Fibroblast of skin of back (primary cell): ENCODE measurements around the gene EPS15. TPM values are rescaled to one million over a fixed set of nuclear protein-coding genes. Genes with fewer than 3 reads are reported as not detected.
"Not testable (repeated sequence)": the region's sequence is repeated elsewhere in the genome, so short reads cannot be mapped to it uniquely, and the experiment has no call there.

Source experiments
- DNase-seq: peaks from one replicate; pipeline ENCODE4 v3.0.0-alpha.2; 2013
- polyA plus RNA-seq, 2 experiments: library from polyadenylated mRNA; unstranded; fragments of 120-200 nt; gene quantifications; one replicate each; pipeline ENCODE4 v1.2.1, GENCODE V29; 2013; ENCODE audit not compliant: insufficient read length in 2 of 2

EPS15 gene
- 30.5 TPM for polyA plus RNA-seq (2013, experiment 1 of 2; ENCODE audit: insufficient read length)
- polyA plus RNA-seq (2013, experiment 2 of 2; ENCODE audit: insufficient read length), result 37.1 TPM

GRCh38 chr1:51519048-51519864 lies at the start of gene EPS15:
Gene EPS15, minus strand, starts transcription at chr1:51519266. Its CDS starts 35 bp downstream, at chr1:51519231.
- peak; percentile 81 for DNase-seq

GRCh38 chr1:51568231-51568935 lies 49.3 kb upstream of the EPS15 start:
- DNase-seq, result no peak

GRCh38 chr1:51567653-51568052 lies 48.6 kb upstream of the EPS15 start:
- DNase-seq, result peak; percentile 63

GRCh38 chr1:51566260-51566659 lies 47.2 kb upstream of the EPS15 start:
- DNase-seq, result no peak

- no peak for DNase-seq
These were observed 45.9 kb upstream of the EPS15 start for GRCh38 chr1:51565009-51565408.

- peak; percentile 13 for DNase-seq
These were observed 45.1 kb upstream of the EPS15 start for GRCh38 chr1:51564124-51564523.

- DNase-seq, result no peak
These were observed 42.6 kb upstream of the EPS15 start for GRCh38 chr1:51561702-51562101.

GRCh38 chr1:51560895-51561294 lies 41.8 kb upstream of the EPS15 start:
- not testable (repeated sequence) for DNase-seq

- no peak for DNase-seq
These were observed 41.0 kb upstream of the EPS15 start for GRCh38 chr1:51560034-51560433.

- no peak for DNase-seq
These were observed 40.4 kb upstream of the EPS15 start for GRCh38 chr1:51559501-51559900.

- DNase-seq, result no peak
These were observed 40.0 kb upstream of the EPS15 start for GRCh38 chr1:51559064-51559500.

GRCh38 chr1:51558375-51558924 lies 39.4 kb upstream of the EPS15 start:
- DNase-seq, result peak; percentile 78

GRCh38 chr1:51557168-51557567 lies 38.1 kb upstream of the EPS15 start:
- DNase-seq, result no peak

GRCh38 chr1:51555866-51556619 lies 37.0 kb upstream of the EPS15 start:
- DNase-seq, result peak; percentile 40

- no peak for DNase-seq
These were observed 34.8 kb upstream of the EPS15 start for GRCh38 chr1:51553911-51554310.

GRCh38 chr1:51552929-51553807 lies 34.1 kb upstream of the EPS15 start:
- no peak for DNase-seq

- no peak for DNase-seq
These were observed 32.8 kb upstream of the EPS15 start for GRCh38 chr1:51551848-51552296.

GRCh38 chr1:51551081-51551480 lies 32.0 kb upstream of the EPS15 start:
- no peak for DNase-seq

- no peak for DNase-seq
These were observed 30.8 kb upstream of the EPS15 start for GRCh38 chr1:51549901-51550300.

- peak; percentile 20 for DNase-seq
These were observed 30.1 kb upstream of the EPS15 start for GRCh38 chr1:51549016-51549619.

GRCh38 chr1:51543858-51544257 lies 24.8 kb upstream of the EPS15 start:
- no peak for DNase-seq
